K562 (cell line): ENCODE data around the gene CALHM1.

Source experiments
- BHLHE40 ChIP-seq: IDR thresholded peaks from 2 replicates; pipeline ENCODE4 v1.6.1; 2011; ENCODE audit warnings: low read length, improper control_type of control experiment
- CTCF ChIP-seq, 3 experiments: IDR thresholded peaks in 2 of 3; conservative IDR thresholded peaks in 1 of 3; 2 replicates each; pipeline ENCODE4 v1.5.1; 2011 to 2012; ENCODE audit warnings: low read length in 3 of 3, mild to moderate bottlenecking in 3 of 3, control low read depth in 2 of 3, improper control_type of control experiment in 1 of 3, inconsistent platforms in 1 of 3, low read depth in 1 of 3, mixed read lengths in 1 of 3, moderate library complexity in 1 of 3; ENCODE audit not compliant: insufficient read depth in 2 of 3
- JUND ChIP-seq, 2 experiments: IDR thresholded peaks; 2 replicates in 1 of 2; 3 replicates in 1 of 2; pipeline ENCODE4 v1.6.1; 2011; ENCODE audit warnings: borderline replicate concordance in 2 of 2, low read depth in 2 of 2, low read length in 2 of 2, improper control_type of control experiment in 1 of 2, missing biosample characterization in 1 of 2, missing genetic modification characterization in 1 of 2, missing genetic modification reagents in 1 of 2
- REST ChIP-seq, 2 experiments: fragments of 450-650 bp; formaldehyde crosslinking in 1 of 2; IDR thresholded peaks; 2 replicates each; pipeline versions ENCODE4 v1.4.0 to v1.6.1; 2014 to 2020; ENCODE audit warnings: mild to moderate bottlenecking in 2 of 2, borderline replicate concordance in 1 of 2, low read depth in 1 of 2
- ZNF121 ChIP-seq: sonication (generic); formaldehyde crosslinking; conservative IDR thresholded peaks from 2 replicates; pipeline ENCODE4 v1.8.0; 2022; ENCODE audit warnings: missing genetic modification reagents

GRCh38 chr10:103480521-103480920, 21.8 kb upstream of the CALHM1 start:
- TF ChIP-seq BHLHE40 (no peak), CTCF (IDR thresholded peaks at IDR 0.05 in 2 of 3, conservative IDR thresholded peaks at IDR 0.05 in 1 of 3; ENCODE audit: insufficient read depth in 2 of 3, low read depth in 1 of 3, low read length in 3 of 3) (no peak), ZNF121 (CRISPR knock-in tag) (no peak), JUND (IDR thresholded peaks at IDR 0.05; ENCODE audit: borderline replicate concordance, low read depth, low read length) (no peak), JUND (tag; IDR thresholded peaks at IDR 0.05; ENCODE audit: borderline replicate concordance, low read depth, low read length) (no peak), REST (IDR thresholded peaks at IDR 0.05; ENCODE audit: borderline replicate concordance) (no peak), REST (CRISPR knock-in tag; IDR thresholded peaks at IDR 0.05; ENCODE audit: low read depth) (no peak)
